GM13977 (cell line): Measurements from ENCODE around the gene HYAL4.

Source experiments
- DNase-seq: peaks from one replicate; pipeline ENCODE4 v3.0.0; 2012; ENCODE audit warnings: low spot score
- in situ Hi-C: fragments of 300-500 bp; cut with MboI; formaldehyde crosslinking; loops from one replicate; pipeline ENCODE4 v1.12.0; 2022; ENCODE audit warnings: low sequenced_read_pairs, low pct_unique_long_range_greater_than_20kb, mixed read lengths, inconsistent platforms; ENCODE audit not compliant: unreplicated experiment
- TF ChIP-seq, protein P1 (sequence below): IDR thresholded peaks from 2 replicates; pipeline ENCODE4 v1.5.1; 2012; ENCODE audit warnings: mild to moderate bottlenecking, control low read depth; ENCODE audit not compliant: insufficient read depth; ENCODE audit errors: extremely low read depth, missing control alignments

Gene HYAL4

GRCh38 chr7:123844712-123845219 is at the start of gene HYAL4:
Gene HYAL4 (plus strand): TSS chr7:123845169. CDS start chr7:123868274, 23,105 bp downstream.
- no peak for DNase-seq
- TF ChIP-seq, protein P1, sequence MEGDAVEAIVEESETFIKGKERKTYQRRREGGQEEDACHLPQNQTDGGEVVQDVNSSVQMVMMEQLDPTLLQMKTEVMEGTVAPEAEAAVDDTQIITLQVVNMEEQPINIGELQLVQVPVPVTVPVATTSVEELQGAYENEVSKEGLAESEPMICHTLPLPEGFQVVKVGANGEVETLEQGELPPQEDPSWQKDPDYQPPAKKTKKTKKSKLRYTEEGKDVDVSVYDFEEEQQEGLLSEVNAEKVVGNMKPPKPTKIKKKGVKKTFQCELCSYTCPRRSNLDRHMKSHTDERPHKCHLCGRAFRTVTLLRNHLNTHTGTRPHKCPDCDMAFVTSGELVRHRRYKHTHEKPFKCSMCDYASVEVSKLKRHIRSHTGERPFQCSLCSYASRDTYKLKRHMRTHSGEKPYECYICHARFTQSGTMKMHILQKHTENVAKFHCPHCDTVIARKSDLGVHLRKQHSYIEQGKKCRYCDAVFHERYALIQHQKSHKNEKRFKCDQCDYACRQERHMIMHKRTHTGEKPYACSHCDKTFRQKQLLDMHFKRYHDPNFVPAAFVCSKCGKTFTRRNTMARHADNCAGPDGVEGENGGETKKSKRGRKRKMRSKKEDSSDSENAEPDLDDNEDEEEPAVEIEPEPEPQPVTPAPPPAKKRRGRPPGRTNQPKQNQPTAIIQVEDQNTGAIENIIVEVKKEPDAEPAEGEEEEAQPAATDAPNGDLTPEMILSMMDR: no peak
- in situ Hi-C loops: no loop called here

GRCh38 chr7:123795917-123796316 is 49.1 kb upstream of the HYAL4 start:
- TF ChIP-seq, protein P1: no peak
- DNase-seq: no peak
- in situ Hi-C loops: no loop called here

DNA sequence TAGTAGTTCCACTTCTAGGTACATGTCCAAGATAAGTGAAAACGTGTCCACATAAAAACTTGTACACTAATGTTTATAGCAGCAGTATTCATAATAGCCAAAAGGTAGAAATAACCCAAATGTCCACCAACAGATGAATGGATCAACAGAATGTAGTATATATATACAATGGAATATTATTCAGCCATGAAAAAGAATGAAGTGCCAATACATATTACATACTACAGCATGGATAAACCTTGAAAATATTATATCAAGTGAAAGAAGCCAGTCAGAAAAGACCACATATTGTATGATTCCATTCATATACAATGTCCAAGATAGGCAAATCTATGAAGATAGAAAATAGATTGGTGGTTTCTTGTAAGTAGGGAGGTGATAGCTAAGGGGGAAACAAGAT is 48.4 kb upstream of the HYAL4 start:
- TF ChIP-seq, protein P1: no peak
- DNase-seq: no peak
- in situ Hi-C loops: no loop called here

DNA sequence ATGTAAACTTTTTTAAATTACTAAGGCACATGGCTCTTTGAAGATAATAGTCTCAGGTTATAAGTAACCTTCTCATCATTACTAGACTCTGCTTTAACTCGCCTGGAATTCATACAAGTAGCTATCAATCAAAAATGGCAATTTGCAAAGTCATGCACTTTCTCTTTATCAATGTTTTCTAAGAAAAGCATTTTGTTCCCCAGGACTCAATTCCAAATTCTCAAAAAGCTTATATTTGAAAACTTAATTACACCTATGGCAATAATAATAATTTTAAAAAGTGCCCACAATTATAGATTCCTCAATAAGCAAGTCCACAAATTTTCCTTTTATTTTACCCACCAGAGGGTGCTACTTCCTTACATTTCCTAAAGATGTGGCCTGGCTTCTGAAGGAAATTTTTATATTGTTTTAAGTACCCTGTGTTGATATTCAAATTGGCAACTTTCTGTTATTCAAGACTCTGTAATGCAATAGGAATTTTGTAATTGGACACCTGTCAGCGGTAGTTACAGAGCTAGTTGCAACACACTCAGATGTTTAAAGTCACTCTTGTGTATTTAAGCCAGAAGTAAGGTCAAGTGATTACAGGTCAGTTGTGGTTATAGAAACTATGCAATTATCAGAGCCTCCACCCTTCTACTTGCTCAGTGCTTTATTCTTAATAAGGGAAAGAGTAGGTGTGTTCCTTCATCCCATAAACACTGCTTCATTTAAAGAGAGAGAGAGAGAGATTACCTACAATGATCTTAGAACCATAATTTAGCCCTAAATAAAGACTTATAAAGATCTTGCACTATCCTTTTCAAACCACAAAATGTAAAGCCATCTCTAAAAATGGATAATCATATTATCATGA is 47.1 kb upstream of the HYAL4 start:
- DNase-seq: peak; percentile 12
- in situ Hi-C loops: no loop called here

DNA sequence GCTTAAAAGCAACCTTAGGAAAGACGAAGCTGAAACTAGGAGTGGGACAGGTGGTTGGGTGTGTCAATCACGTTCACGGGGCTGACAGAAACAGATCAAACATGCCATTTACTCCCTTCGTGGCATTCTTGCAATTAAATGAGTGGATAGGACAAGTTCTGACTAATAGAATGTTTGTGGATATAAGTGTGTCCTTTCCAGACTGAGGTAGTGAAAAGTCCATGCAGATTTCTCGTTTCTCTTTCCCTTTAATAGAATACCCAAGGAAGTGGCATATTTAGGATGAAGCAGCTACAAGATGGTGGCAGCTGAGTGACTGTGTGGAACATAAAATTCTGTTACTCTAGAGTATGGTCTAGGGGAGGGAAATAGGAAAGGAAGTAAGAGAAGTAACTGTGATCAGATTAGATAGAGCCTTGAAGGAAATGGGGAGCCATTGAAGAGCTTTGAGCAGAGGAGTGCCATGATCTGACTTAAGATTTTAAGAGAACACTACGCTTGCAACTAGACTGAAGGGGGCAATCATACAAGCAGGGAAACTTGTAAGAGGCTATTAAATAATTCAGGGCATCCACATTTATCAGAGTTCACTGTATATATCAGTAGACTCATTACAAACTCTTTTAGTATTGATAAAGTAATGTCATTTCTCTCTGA is 46.3 kb upstream of the HYAL4 start:
- no peak for DNase-seq
- in situ Hi-C loops: no loop called here
- TF ChIP-seq, protein P1: no peak

More for the DNA sequence above, 47.1 kb upstream of the HYAL4 start:
- TF ChIP-seq, protein P1: peak; percentile 48

DNA sequence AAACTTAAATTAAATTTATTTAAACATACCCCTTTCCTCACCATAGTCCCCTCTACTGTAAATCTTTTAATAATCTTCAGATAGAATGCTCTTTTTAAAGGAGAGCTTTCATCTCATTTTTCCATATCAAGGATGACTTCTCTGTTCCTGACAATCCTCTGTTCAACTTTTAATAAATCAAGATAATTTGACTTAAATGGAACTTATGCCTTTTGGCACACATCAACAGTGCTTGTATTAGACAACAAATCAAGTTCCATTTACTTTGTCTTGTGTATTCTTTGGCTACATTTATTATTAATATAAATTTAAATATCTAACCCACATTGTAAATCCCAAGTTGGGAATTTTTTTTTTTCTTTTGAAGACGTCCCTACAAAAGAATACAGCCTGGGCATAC is 42.7 kb upstream of the HYAL4 start:
- DNase-seq: no peak
- TF ChIP-seq, protein P1: no peak
- in situ Hi-C loops: no loop called here
